CD4-positive, alpha-beta T cell (primary cell): ENCODE results near the gene EPHA4. TPM values are rescaled to one million over a fixed set of nuclear protein-coding genes. Genes with fewer than 3 reads are reported as not detected.

Source experiments
- ATAC-seq: fragments of 200-7000 bp; cut with Tn5 transposase; one replicate; pipeline ENCODE4 v1.10.0; 2022; ENCODE audit warnings: mild to moderate bottlenecking; ENCODE audit not compliant: poor library complexity
- CTCF ChIA-PET: fragments of 350-600 bp; sonication (Branson Sonifier 250); formaldehyde crosslinking; loops from one replicate; lab custom pipeline; 2021; ENCODE audit warnings: antibody characterized with exemption, inconsistent platforms; lab: Charles Lee
- POLR2A ChIA-PET: fragments of 350-600 bp; sonication (Branson Sonifier 250); formaldehyde crosslinking; loops from one replicate; lab custom pipeline; 2021; ENCODE audit warnings: antibody characterized with exemption, inconsistent platforms; lab: Charles Lee
- DNase-seq, 14 experiments: peaks; one replicate each; pipeline ENCODE4 v3.0.0-alpha.2; 2013 to 2020; ENCODE audit warnings: mixed read lengths in 2 of 14
- H3K27ac ChIP-seq, 2 donors: one replicate each; pipeline versions ENCODE4 v1.5.1 to v1.7.0; 2013; ENCODE audit warnings: low read length in 2 of 2, low read depth in 1 of 2, mild to moderate bottlenecking in 1 of 2
- H3K27me3 ChIP-seq, 2 experiments: 1 replicate in 1 of 2; 2 replicates in 1 of 2; pipeline versions ENCODE4 v1.6.1 to v1.7.0; 2013; ENCODE audit warnings: low read length in 2 of 2, control low read depth in 1 of 2, mild to moderate bottlenecking in 1 of 2, moderate library complexity in 1 of 2; ENCODE audit not compliant: insufficient read depth in 2 of 2, control insufficient read depth in 1 of 2
- H3K36me3 ChIP-seq: one replicate; pipeline ENCODE4 v1.6.1; 2013; ENCODE audit warnings: low read length, control low read depth; ENCODE audit not compliant: insufficient read depth
- H3K4me1 ChIP-seq: one replicate; pipeline ENCODE4 v1.6.1; 2013; ENCODE audit warnings: low read length, control low read depth; ENCODE audit not compliant: insufficient read depth
- H3K4me3 ChIP-seq: one replicate; pipeline ENCODE4 v1.5.1; 2013; ENCODE audit warnings: mild to moderate bottlenecking, low read length, moderate library complexity
- H3K9me3 ChIP-seq, 2 experiments: 1 replicate in 1 of 2; 2 replicates in 1 of 2; pipeline versions ENCODE4 v1.6.1 to v1.7.0; 2013; ENCODE audit warnings: low read length in 2 of 2, mild to moderate bottlenecking in 2 of 2, control low read depth in 1 of 2, moderate library complexity in 1 of 2; ENCODE audit not compliant: control insufficient read depth in 1 of 2, insufficient read depth in 1 of 2
- H3K27ac Mint-ChIP-seq: one replicate; pipeline ENCODE4 v1.8.0; 2020; ENCODE audit warnings: mixed read lengths
- H3K27me3 Mint-ChIP-seq: one replicate; pipeline ENCODE4 v1.8.0; 2021; ENCODE audit warnings: mixed read lengths
- H3K36me3 Mint-ChIP-seq: one replicate; pipeline ENCODE4 v1.8.0; 2021; ENCODE audit warnings: low read depth, mixed read lengths
- H3K4me1 Mint-ChIP-seq: one replicate; pipeline ENCODE4 v1.8.0; 2021; ENCODE audit warnings: low read depth, mixed read lengths
- H3K4me3 Mint-ChIP-seq: one replicate; pipeline ENCODE4 v1.8.0; 2020; ENCODE audit warnings: mild to moderate bottlenecking, mixed read lengths
- H3K9me3 Mint-ChIP-seq: one replicate; pipeline ENCODE4 v1.8.0; 2020; ENCODE audit warnings: mixed read lengths
- intact Hi-C, 2 experiments: fragments of 100-400 bp; cut with DNase I in 1 of 2; cut with micrococcal nuclease in 1 of 2; formaldehyde crosslinking; loops; one replicate each; pipeline versions ENCODE4 v1.15.1 to v1.9.0; 2023 to 2025; cut with DNase I, micrococcal nuclease
- total RNA-seq, 174 experiments: library from RNA in 2 of 174; stranded (reverse) in 2 of 174; gene quantifications; one replicate each; pipeline ENCODE4 v1.2.3 and lab custom pipeline; 2021 to 2026
- TF ChIP-seq, protein P1 (sequence below): fragments of 200-600 bp; IDR thresholded peaks from one replicate; pipeline ENCODE4 v1.8.0; 2022; ENCODE audit warnings: antibody characterized with exemption, mild to moderate bottlenecking

Gene EPHA4
- total RNA-seq, 2 experiments from 2014 or later: 85.7 to 86.5 TPM

DNA sequence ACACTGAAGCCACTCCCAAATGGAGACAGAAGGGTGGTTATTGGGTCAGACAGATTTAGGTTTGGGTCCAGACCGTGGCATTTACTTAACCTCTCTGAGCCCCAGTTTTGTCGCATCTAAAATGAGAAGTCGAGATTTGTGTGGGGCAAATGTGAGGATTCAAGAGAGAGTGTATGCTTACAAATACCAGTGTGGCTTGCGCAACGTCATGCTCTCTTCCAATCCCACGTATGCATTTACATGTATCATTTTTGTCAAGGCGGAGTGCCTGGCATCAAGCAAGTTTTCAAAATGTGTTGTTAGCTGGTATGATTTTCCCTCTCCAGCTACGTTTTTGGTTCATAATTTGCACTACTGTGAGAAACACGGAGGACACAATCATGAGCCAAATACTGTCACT lies 197.9 kb downstream of the EPHA4 start:
- no peaks in the 10 kb centered on the region for H3K36me3 ChIP-seq
- H3K9me3 ChIP-seq: peaks cover 0 to 5% of the 10 kb centered on the region in 2 experiments
- DNase-seq: no peak
- no peaks in the 10 kb centered on the region for H3K4me1 Mint-ChIP-seq
- TF ChIP-seq, protein P1, sequence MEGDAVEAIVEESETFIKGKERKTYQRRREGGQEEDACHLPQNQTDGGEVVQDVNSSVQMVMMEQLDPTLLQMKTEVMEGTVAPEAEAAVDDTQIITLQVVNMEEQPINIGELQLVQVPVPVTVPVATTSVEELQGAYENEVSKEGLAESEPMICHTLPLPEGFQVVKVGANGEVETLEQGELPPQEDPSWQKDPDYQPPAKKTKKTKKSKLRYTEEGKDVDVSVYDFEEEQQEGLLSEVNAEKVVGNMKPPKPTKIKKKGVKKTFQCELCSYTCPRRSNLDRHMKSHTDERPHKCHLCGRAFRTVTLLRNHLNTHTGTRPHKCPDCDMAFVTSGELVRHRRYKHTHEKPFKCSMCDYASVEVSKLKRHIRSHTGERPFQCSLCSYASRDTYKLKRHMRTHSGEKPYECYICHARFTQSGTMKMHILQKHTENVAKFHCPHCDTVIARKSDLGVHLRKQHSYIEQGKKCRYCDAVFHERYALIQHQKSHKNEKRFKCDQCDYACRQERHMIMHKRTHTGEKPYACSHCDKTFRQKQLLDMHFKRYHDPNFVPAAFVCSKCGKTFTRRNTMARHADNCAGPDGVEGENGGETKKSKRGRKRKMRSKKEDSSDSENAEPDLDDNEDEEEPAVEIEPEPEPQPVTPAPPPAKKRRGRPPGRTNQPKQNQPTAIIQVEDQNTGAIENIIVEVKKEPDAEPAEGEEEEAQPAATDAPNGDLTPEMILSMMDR: no peak
- peaks cover 6% of the 10 kb centered on the region for H3K27me3 Mint-ChIP-seq
- H3K4me1 ChIP-seq: no peaks in the 10 kb centered on the region
- ChIA-PET CTCF (no interaction called here), POLR2A (no interaction called here)
- no peaks in the 10 kb centered on the region for H3K36me3 Mint-ChIP-seq
- ATAC-seq: no peak
- no peaks in the 10 kb centered on the region for H3K9me3 Mint-ChIP-seq
- H3K27ac ChIP-seq: no peak overlapping the region
- intact Hi-C loops: no loop called here
- no peak overlapping the region for H3K4me3 Mint-ChIP-seq
- no peak overlapping the region for H3K4me3 ChIP-seq
- no peak overlapping the region for H3K27ac Mint-ChIP-seq
- H3K27me3 ChIP-seq: no peaks in the 10 kb centered on the region

DNA sequence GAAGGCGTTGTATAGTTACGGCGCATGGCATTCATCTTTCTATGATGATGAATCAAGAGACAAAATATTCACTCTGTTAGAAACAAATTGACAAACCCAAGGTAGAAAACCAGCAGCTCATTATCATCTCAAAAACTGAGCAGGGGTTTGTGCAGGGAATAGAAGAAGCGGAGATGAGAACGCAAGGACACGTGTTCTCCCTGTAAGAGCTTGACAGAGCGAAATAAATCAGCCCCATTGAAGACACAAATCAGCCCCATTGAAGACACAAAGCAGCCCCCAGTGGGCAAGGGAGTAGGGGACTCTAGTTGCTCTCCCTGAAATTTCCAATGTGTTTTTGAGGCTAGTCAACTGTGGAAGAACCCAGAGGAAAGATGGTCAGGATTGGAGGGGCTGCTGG lies 199.2 kb downstream of the EPHA4 start:
- no peak for DNase-seq
- Mint-ChIP-seq H3K4me1 (no peaks in the 10 kb centered on the region), H3K27ac (no peak overlapping the region), H3K36me3 (no peaks in the 10 kb centered on the region), H3K9me3 (no peaks in the 10 kb centered on the region), H3K27me3 (peaks cover 6% of the 10 kb centered on the region), H3K4me3 (no peak overlapping the region)
- ChIA-PET POLR2A (no interaction called here), CTCF (no interaction called here)
- H3K4me3 ChIP-seq: no peak overlapping the region
- peaks cover 0 to 5% of the 10 kb centered on the region in 2 experiments for H3K9me3 ChIP-seq
- no peak for ATAC-seq
- no peaks in the 10 kb centered on the region for H3K36me3 ChIP-seq
- intact Hi-C loops: no loop called here
- H3K27ac ChIP-seq: no peak overlapping the region
- H3K4me1 ChIP-seq: no peaks in the 10 kb centered on the region
- no peaks in the 10 kb centered on the region for H3K27me3 ChIP-seq
- TF ChIP-seq, protein P1: no peak

DNA sequence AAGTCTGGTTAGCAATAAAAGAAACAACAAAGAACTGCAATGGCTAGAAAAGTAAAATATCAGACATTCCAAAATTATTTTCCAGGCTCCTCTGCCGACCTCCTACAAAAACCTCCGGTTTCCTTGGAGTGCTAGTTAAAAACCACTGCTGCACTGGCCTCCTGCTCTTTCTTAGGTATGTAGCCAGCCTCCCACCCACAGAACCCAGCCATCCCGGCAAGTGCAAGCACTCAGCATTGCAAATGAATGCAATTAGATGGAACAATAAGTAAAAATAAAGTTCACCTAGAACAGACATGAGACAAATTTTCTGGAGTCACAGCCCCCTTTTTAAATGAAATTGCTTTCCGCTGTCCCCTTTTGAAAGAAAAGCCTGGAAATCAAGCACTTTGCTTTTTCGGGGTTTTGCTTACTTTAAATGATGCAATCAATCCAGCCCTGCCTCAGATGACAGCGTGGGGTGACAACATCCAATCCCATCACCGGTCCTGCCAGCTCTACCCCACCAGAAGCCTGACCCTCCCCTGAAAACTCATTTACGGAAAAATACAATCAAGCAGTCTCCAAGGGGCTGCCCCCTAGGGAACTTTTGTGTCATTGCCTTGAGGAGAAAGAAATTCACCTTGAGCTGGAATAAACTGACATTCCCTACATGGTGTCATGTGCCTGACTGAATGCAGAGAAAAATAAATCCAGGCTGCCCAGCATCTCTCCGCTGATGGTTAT lies 199.8 kb downstream of the EPHA4 start:
- no peaks in the 10 kb centered on the region for H3K36me3 ChIP-seq
- intact Hi-C loops: no loop called here
- no peak overlapping the region for H3K27ac ChIP-seq
- H3K4me1 ChIP-seq: no peaks in the 10 kb centered on the region
- peaks cover 0 to 5% of the 10 kb centered on the region in 2 experiments for H3K9me3 ChIP-seq
- H3K27me3 ChIP-seq: no peaks in the 10 kb centered on the region
- POLR2A ChIA-PET: no interaction called here
- H3K27ac Mint-ChIP-seq: no peak overlapping the region
- H3K4me1 Mint-ChIP-seq: no peaks in the 10 kb centered on the region
- no peak for DNase-seq
- peaks cover 6% of the 10 kb centered on the region for H3K27me3 Mint-ChIP-seq
- H3K4me3 Mint-ChIP-seq: no peak overlapping the region
- no peaks in the 10 kb centered on the region for H3K9me3 Mint-ChIP-seq
- no peak for ATAC-seq
- TF ChIP-seq, protein P1: no peak
- no peak overlapping the region for H3K4me3 ChIP-seq
- CTCF ChIA-PET: no interaction called here
- H3K36me3 Mint-ChIP-seq: no peaks in the 10 kb centered on the region
